Measurements from ENCODE around the gene NBPF20.
"Not testable (repeated sequence)": the region's sequence is repeated elsewhere in the genome, so short reads cannot be mapped to it uniquely, and the experiment has no call there.

GRCh38 chr1:145464708-145465336 lies 39.4 kb upstream of the NBPF20 start:
- not testable (repeated sequence) for TF ChIP-seq POLR2A (IDR thresholded peaks at IDR 0.05; ENCODE audit: low read length); GATA1 (IDR thresholded peaks at IDR 0.05; ENCODE audit: low read depth, low read length)

Data from erythroblast (primary cell).